HG03159 (cell line): ENCODE data around the gene ORC6.
"Not testable (repeated sequence)": the region's sequence is repeated elsewhere in the genome, so short reads cannot be mapped to it uniquely, and the experiment has no call there.

ENCODE experiments used
- ATAC-seq: cut with Tn5 transposase; IDR thresholded peaks from one replicate; pipeline ENCODE4 v1.9.1; 2021; ENCODE audit warnings: mild to moderate bottlenecking, moderate library complexity; ENCODE audit not compliant: unreplicated experiment

The ORC6 gene

GRCh38 chr16:46689365-46690280, at the start of gene ORC6:
Gene ORC6, plus strand, starts transcription at chr16:46689659. Its CDS starts 47 bp downstream, at chr16:46689706.
- ATAC-seq, result peak; percentile 72

- no peak for ATAC-seq
Observed at GRCh38 chr16:46648656-46649055, 40.8 kb upstream of the ORC6 start.

GRCh38 chr16:46649588-46650253, 39.7 kb upstream of the ORC6 start:
- no peak for ATAC-seq

GRCh38 chr16:46650254-46650623, 39.2 kb upstream of the ORC6 start:
- ATAC-seq, result no peak

- no peak for ATAC-seq
Observed at GRCh38 chr16:46651305-46651704, 38.2 kb upstream of the ORC6 start.

GRCh38 chr16:46658925-46659324, 30.5 kb upstream of the ORC6 start:
- ATAC-seq, result peak; percentile 92

GRCh38 chr16:46662123-46662522, 27.3 kb upstream of the ORC6 start:
- ATAC-seq, result no peak

GRCh38 chr16:46673320-46674013, 16.0 kb upstream of the ORC6 start:
- ATAC-seq, result peak; percentile 75

GRCh38 chr16:46677943-46678342, 11.5 kb upstream of the ORC6 start:
- not testable (repeated sequence) for ATAC-seq

- not testable (repeated sequence) for ATAC-seq
Observed at GRCh38 chr16:46681867-46682266, 7.6 kb upstream of the ORC6 start.

- ATAC-seq, result no peak
Observed at GRCh38 chr16:46686815-46687473, 2.5 kb upstream of the ORC6 start.

- ATAC-seq, result no peak
Observed at GRCh38 chr16:46687486-46687885, 2.0 kb upstream of the ORC6 start.

- ATAC-seq, result no peak
Observed at GRCh38 chr16:46688101-46688653, 1.3 kb upstream of the ORC6 start.

- ATAC-seq, result peak; percentile 83
Observed at GRCh38 chr16:46688654-46689364, 650 bp upstream of the ORC6 start, which contains the start of gene VPS35. Gene VPS35, minus strand, starts transcription at chr16:46689178. Its CDS starts 45 bp downstream, at chr16:46689133.

GRCh38 chr16:46690281-46691178, 1.1 kb downstream of the ORC6 start:
- no peak for ATAC-seq

- no peak for ATAC-seq
Observed at GRCh38 chr16:46691726-46692125, 2.3 kb downstream of the ORC6 start.

- no peak for ATAC-seq
Observed at GRCh38 chr16:46693598-46693997, 4.1 kb downstream of the ORC6 start.

- no peak for ATAC-seq
Observed at GRCh38 chr16:46695937-46696336, 6.5 kb downstream of the ORC6 start.

- ATAC-seq, result no peak
Observed at GRCh38 chr16:46696957-46697356, 7.5 kb downstream of the ORC6 start.
